HepG2 (cell line): ENCODE results near the gene ZSCAN21. TPM values are rescaled to one million over a fixed set of nuclear protein-coding genes. Genes with fewer than 3 reads are reported as not detected.

Experiments used
- GLI4 ChIP-seq: sonication (generic); formaldehyde crosslinking; IDR thresholded peaks from 2 replicates; pipeline ENCODE4 v1.5.1; 2020; ENCODE audit warnings: missing genetic modification reagents, mild to moderate bottlenecking, moderate library complexity, borderline replicate concordance
- GPN1 ChIP-seq: sonication (generic); formaldehyde crosslinking; IDR thresholded peaks from 2 replicates; pipeline ENCODE4 v1.5.1; 2020; ENCODE audit warnings: missing genetic modification reagents, borderline replicate concordance
- GZF1 ChIP-seq: sonication (generic); formaldehyde crosslinking; IDR thresholded peaks from 2 replicates; pipeline ENCODE4 v1.5.1; 2020; ENCODE audit warnings: mild to moderate bottlenecking, missing genetic modification reagents
- HDAC2 ChIP-seq: sonication (generic); formaldehyde crosslinking; IDR thresholded peaks from 2 replicates; pipeline ENCODE4 v1.4.0; 2020; ENCODE audit warnings: missing genetic modification reagents
- HMG20A ChIP-seq: IDR thresholded peaks from 2 replicates; pipeline ENCODE4 v1.6.1; 2016; ENCODE audit warnings: borderline replicate concordance
- KLF6 ChIP-seq: IDR thresholded peaks from 2 replicates; pipeline ENCODE4 v1.8.0; 2016; ENCODE audit warnings: missing biosample characterization, missing genetic modification reagents
- PBX2 ChIP-seq: IDR thresholded peaks from 2 replicates; pipeline ENCODE4 v1.6.1; 2016; ENCODE audit warnings: control low read depth
- PRMT3 ChIP-seq: sonication (generic); formaldehyde crosslinking; IDR thresholded peaks from 2 replicates; pipeline ENCODE4 v1.8.1; 2022; ENCODE audit warnings: low read depth, mild to moderate bottlenecking, moderate library complexity, missing genetic modification reagents, borderline replicate concordance
- SRF ChIP-seq: IDR thresholded peaks from 2 replicates; pipeline ENCODE4 v1.6.1; 2011; ENCODE audit warnings: mild to moderate bottlenecking, low read depth, low read length, moderate library complexity
- ZFP62 ChIP-seq: sonication (generic); formaldehyde crosslinking; IDR thresholded peaks from 2 replicates; pipeline ENCODE4 v1.4.0; 2020; ENCODE audit warnings: missing genetic modification reagents
- ZNF121 ChIP-seq: sonication (generic); formaldehyde crosslinking; IDR thresholded peaks from 2 replicates; pipeline ENCODE4 v1.5.0; 2020; ENCODE audit warnings: mild to moderate bottlenecking, missing genetic modification reagents
- ZNF205 ChIP-seq: IDR thresholded peaks from 2 replicates; pipeline ENCODE4 v1.6.1; 2018; ENCODE audit warnings: missing biosample characterization, missing genetic modification reagents
- ZNF747 ChIP-seq: sonication (generic); formaldehyde crosslinking; IDR thresholded peaks from 2 replicates; pipeline ENCODE4 v1.8.1; 2023; ENCODE audit warnings: missing genetic modification reagents, mild to moderate bottlenecking, borderline replicate concordance
- ZNF800 ChIP-seq: sonication (generic); formaldehyde crosslinking; IDR thresholded peaks from 2 replicates; pipeline ENCODE4 v1.4.0; 2020; ENCODE audit warnings: missing genetic modification reagents
- polyA plus RNA-seq, 8 experiments: library from polyadenylated mRNA; depleted of rRNA in 3 of 8; stranded (reverse) in 7 of 8; unstranded in 1 of 8; fragments of >200 nt; fragmentation: Illumina TruSeq in 4 of 8; extraction: Trizol in 4 of 8; gene quantifications; 2 replicates each; pipeline versions ENCODE4 v1.2.1 to v1.2.3, GENCODE V29; 2011 to 2016; ENCODE audit warnings: low read depth in 4 of 8, missing spikeins in 1 of 8, mixed read lengths in 1 of 8; ENCODE audit not compliant: insufficient read depth in 1 of 8
- total RNA-seq, 5 experiments: library from RNA; depleted of rRNA; stranded (reverse); fragments of >200 nt; fragmentation: Illumina TruSeq; extraction: Trizol; gene quantifications; 2 replicates each; pipeline ENCODE4 v1.2.3, GENCODE V29; 2016; ENCODE audit warnings: low read depth in 1 of 5
- TF ChIP-seq, protein P1 (sequence below): sonication (generic); formaldehyde crosslinking; IDR thresholded peaks from 2 replicates; pipeline ENCODE4 v1.5.1; 2020; ENCODE audit warnings: missing genetic modification reagents, mild to moderate bottlenecking, borderline replicate concordance
- TF ChIP-seq, protein P2 (sequence below): IDR thresholded peaks from 2 replicates; pipeline ENCODE4 v1.6.1; 2016; ENCODE audit warnings: mild to moderate bottlenecking, missing biosample characterization, missing genetic modification reagents
- TF ChIP-seq, protein P3 (sequence below): sonication (generic); formaldehyde crosslinking; IDR thresholded peaks from 2 replicates; pipeline ENCODE4 v1.4.0; 2020; ENCODE audit warnings: missing genetic modification reagents
- TF ChIP-seq, protein P4 (sequence below): sonication (generic); formaldehyde crosslinking; IDR thresholded peaks from 2 replicates; pipeline ENCODE4 v1.4.0; 2020; ENCODE audit warnings: missing genetic modification reagents

ZSCAN21 gene
- total and polyA plus RNA-seq, 2 of the 13 experiments (the other 11 are each of a cell fraction or from before 2014, with no cell fraction given): 7.0 to 10.0 TPM

GRCh38 chr7:100049441-100050291, at the start of gene ZSCAN21 (continued):
- TF ChIP-seq ZNF800: peak; percentile 31; the same call in 1 of the 2 replicates
- TF ChIP-seq, protein P1, sequence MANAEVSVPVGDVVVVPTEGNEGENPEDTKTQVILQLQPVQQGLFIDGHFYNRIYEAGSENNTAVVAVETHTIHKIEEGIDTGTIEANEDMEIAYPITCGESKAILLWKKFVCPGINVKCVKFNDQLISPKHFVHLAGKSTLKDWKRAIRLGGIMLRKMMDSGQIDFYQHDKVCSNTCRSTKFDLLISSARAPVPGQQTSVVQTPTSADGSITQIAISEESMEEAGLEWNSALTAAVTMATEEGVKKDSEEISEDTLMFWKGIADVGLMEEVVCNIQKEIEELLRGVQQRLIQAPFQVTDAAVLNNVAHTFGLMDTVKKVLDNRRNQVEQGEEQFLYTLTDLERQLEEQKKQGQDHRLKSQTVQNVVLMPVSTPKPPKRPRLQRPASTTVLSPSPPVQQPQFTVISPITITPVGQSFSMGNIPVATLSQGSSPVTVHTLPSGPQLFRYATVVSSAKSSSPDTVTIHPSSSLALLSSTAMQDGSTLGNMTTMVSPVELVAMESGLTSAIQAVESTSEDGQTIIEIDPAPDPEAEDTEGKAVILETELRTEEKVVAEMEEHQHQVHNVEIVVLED (CRISPR knock-in tag): no peak; the same call in 1 of the 2 replicates
- TF ChIP-seq, protein P2, sequence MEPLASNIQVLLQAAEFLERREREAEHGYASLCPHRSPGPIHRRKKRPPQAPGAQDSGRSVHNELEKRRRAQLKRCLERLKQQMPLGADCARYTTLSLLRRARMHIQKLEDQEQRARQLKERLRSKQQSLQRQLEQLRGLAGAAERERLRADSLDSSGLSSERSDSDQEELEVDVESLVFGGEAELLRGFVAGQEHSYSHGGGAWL (CRISPR knock-in tag): 0 out of 2 replicates have a peak, but pooled peaks have one; percentile 69
- no peak for TF ChIP-seq GPN1 (CRISPR knock-in tag)
- TF ChIP-seq, protein P3, sequence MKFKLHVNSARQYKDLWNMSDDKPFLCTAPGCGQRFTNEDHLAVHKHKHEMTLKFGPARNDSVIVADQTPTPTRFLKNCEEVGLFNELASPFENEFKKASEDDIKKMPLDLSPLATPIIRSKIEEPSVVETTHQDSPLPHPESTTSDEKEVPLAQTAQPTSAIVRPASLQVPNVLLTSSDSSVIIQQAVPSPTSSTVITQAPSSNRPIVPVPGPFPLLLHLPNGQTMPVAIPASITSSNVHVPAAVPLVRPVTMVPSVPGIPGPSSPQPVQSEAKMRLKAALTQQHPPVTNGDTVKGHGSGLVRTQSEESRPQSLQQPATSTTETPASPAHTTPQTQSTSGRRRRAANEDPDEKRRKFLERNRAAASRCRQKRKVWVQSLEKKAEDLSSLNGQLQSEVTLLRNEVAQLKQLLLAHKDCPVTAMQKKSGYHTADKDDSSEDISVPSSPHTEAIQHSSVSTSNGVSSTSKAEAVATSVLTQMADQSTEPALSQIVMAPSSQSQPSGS (CRISPR knock-in tag): no peak
- TF ChIP-seq HMG20A (CRISPR knock-in tag): no peak; the same call in 1 of the 2 replicates
- TF ChIP-seq PBX2 (CRISPR knock-in tag): no peak
- no peak for TF ChIP-seq ZFP62 (CRISPR knock-in tag)
- TF ChIP-seq ZNF121 (CRISPR knock-in tag): no peak
- TF ChIP-seq SRF: no peak
- TF ChIP-seq, protein P4, sequence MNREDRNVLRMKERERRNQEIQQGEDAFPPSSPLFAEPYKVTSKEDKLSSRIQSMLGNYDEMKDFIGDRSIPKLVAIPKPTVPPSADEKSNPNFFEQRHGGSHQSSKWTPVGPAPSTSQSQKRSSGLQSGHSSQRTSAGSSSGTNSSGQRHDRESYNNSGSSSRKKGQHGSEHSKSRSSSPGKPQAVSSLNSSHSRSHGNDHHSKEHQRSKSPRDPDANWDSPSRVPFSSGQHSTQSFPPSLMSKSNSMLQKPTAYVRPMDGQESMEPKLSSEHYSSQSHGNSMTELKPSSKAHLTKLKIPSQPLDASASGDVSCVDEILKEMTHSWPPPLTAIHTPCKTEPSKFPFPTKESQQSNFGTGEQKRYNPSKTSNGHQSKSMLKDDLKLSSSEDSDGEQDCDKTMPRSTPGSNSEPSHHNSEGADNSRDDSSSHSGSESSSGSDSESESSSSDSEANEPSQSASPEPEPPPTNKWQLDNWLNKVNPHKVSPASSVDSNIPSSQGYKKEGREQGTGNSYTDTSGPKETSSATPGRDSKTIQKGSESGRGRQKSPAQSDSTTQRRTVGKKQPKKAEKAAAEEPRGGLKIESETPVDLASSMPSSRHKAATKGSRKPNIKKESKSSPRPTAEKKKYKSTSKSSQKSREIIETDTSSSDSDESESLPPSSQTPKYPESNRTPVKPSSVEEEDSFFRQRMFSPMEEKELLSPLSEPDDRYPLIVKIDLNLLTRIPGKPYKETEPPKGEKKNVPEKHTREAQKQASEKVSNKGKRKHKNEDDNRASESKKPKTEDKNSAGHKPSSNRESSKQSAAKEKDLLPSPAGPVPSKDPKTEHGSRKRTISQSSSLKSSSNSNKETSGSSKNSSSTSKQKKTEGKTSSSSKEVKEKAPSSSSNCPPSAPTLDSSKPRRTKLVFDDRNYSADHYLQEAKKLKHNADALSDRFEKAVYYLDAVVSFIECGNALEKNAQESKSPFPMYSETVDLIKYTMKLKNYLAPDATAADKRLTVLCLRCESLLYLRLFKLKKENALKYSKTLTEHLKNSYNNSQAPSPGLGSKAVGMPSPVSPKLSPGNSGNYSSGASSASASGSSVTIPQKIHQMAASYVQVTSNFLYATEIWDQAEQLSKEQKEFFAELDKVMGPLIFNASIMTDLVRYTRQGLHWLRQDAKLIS: no peak
- TF ChIP-seq ZNF205 (CRISPR knock-in tag): peak; percentile 76; the same call in 1 of the 2 replicates
- peak; percentile 59; the same call in 1 of the 2 replicates for TF ChIP-seq HDAC2 (CRISPR knock-in tag)
- TF ChIP-seq GLI4: no peak
- no peak; the same call in 1 of the 2 replicates for TF ChIP-seq ZNF747 (CRISPR knock-in tag)
- no peak for TF ChIP-seq GZF1
- TF ChIP-seq KLF6: no peak
- TF ChIP-seq PRMT3 (CRISPR knock-in tag): no peak
